ENCODE results near the gene TXNDC2.
A peak's percentile ranks its signal among the peaks of the same experiment; 100 is the strongest.

Gene TXNDC2

DNA sequence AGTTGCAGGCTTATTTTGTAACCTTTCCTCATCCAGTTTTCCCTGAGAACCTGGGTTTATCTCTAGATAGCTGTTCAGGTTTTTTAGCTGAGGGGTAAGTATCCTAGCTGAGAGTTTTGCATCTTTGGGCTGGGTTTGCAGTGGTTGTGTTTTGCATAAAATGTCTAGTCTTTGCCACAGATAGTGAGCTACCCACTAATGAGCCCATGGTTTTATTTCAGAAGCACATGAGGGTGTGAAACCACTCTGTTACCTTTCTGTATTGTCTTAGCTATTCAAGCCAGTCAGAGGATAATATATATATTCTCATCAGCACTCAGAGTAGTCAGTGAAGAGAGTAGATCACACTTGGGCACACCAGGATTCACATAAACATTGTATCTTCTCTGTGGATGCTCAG lies 24.6 kb upstream of the TXNDC2 start:
- FAIRE-seq = no peak

DNA sequence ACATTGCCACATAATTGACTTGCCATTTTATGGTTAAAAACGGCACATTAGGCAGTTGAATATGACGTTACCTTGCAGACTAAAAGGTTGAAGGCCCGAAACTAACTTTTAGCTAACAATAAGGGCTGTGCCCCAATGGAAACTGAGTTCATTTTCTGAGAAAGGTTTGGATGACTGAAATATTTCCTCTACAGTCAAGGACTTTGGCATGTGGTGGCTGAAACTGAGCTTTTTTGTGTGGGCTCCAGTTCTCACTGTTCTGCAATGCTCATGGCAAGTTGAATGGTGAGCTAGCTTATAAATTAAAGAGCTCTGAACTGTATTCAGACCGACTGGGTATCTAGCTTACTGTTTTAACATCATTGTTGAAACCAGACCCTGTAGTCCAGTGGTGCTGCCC lies 23.8 kb upstream of the TXNDC2 start:
- FAIRE-seq = no peak

DNA sequence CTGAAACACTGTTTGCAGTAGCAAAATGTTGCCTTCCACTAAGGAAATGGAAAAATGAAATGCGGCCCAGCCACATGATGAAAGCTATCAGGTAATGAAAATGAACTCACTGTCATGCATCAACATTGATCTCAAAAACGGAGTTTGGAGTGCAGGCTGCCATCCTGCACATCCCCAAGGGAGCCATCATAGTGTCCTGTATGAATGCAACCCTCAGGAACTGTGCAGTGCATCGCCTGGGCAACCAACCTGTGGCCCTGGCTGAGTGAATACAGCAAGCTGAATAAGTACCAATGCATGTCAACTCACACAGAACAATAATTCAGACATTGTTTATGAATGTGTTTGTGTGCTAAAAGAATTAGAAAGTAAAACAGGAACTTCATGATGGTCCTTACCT lies 23.1 kb upstream of the TXNDC2 start:
- FAIRE-seq = no peak

DNA sequence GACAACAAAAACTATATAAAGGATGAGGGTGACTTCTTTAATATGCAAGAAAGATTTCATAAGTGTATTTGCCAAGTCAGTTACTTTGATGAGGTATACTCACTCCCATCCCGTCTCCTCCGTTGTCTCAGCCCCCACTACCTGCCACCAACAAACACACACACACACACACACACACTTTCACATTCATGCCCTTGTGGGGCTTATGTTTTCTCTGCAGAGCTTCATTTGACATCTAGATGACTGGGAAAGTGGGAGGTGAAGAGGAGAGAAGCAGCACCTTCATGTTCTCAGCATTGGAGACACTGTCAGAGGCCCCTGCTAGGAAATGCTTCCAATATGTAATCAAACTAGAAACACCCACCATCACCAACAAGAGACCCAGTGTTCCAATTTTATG lies 22.5 kb upstream of the TXNDC2 start:
- no peak for FAIRE-seq

DNA sequence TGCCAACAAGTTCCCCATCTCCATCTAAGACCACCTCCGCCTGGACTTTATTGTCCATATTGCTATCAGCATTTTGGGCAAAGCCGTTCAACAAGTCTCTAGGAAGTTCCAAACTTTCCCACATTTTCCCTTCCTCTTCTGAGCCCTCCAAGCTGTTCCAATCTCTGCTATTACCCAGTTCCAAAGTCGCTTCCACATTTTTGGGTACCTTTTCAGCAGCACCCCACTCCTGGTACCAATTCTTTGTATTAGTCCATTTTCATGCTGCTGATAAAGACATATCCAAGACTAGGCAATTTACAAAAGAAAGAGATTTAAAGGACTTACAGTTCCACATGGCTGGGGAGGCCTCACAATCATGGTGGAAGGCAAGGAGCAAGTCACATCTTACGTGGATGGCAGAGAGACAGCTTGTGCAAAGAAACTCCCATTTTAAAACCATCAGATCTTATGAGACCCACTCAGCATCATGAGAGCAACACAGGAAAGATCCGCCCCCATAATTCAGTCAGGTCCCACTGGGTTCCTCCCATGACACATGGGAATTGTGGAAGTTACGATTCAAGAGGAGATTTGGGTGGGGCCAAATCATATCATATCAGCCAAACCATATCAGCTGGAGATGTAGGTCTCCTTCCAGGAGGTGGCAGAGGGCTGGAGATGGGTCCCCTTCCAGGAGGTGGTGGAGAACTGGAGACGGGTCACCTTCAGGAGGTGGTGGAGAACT lies 19.8 kb upstream of the TXNDC2 start:
- FAIRE-seq = no peak

DNA sequence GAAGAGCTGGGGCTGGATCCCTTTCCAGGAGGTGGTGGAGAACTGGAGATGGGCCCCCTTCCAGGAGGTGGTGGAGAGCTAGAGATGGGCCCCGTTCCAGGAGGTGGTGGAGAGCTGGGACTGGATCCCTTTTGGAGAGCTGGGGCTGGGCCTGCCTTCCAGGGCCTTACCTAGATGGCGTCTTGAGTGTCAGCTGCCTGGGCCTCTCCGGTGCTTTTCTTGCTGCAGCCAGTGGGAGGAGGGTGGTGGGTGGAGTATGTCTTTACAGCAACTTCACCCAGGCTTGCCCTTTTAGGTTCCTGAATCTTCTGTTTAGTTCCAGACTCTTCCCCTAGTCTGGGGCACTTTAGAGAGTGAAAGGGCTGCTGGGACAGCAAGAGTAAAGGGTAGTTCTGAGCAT lies 19.1 kb upstream of the TXNDC2 start:
- FAIRE-seq = no peak

DNA sequence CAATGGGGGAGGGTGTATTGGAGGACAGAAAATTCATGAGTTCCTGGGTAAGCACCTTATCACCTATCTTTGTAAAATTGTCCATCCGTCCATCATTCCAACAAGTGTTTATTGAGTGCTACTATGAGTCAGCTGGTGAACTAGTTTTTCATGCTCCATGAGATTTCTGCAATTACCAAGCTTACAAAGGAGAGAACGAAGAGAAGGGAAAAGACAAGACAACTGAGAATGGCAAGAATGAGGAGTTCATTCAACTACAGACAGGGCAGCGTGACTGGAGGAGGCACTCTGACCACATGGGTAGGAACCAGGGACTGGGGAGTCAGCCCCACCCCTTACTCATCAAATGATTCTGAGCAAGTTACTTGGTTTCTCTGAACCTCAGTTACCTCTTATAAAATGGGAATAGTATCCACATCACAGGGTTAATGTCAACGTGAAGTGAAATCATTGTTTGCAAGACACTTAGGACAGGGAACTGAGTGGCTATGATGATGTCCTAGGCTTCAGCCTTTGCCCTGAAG lies 18.6 kb upstream of the TXNDC2 start:
- no peak for FAIRE-seq

DNA sequence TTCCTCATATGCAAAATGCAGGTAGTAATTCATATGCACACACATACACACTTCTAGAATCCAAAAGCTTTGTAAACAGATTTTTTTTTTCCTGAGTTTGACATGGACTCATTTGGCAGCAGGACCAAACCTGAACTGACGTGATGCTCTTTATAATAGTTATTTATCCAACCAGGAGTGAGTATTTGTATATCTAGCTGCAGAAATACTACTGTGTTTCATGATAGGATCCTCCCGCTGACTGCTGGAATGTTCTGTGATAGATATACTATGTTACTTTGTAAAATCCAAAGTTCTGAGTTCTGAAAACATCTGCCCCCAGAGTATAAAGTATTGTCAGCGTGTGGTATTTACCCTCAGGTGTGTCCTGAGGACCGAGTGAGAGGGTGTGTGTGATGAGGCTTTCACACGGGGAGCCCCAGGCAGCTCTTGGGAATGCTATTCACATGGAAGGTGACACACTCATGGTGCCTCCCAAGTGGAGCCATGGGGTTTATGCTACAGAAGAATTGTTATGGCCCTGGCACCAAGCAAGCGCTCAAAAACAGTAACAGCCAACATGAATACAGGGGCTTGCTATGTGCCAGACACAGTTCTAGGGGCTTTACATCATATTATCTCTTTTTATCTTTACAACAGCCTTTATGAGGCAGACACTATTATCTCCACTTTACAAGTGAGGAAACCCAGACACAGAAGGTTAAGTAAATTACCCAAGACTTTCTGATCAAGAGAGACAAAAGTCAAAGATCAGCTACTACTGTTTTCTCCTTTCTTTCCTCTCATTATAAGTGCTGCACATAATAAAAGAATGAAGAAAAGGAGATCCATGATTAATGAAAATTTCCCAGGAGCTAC lies 16.7 kb upstream of the TXNDC2 start:
- FAIRE-seq = no peak

DNA sequence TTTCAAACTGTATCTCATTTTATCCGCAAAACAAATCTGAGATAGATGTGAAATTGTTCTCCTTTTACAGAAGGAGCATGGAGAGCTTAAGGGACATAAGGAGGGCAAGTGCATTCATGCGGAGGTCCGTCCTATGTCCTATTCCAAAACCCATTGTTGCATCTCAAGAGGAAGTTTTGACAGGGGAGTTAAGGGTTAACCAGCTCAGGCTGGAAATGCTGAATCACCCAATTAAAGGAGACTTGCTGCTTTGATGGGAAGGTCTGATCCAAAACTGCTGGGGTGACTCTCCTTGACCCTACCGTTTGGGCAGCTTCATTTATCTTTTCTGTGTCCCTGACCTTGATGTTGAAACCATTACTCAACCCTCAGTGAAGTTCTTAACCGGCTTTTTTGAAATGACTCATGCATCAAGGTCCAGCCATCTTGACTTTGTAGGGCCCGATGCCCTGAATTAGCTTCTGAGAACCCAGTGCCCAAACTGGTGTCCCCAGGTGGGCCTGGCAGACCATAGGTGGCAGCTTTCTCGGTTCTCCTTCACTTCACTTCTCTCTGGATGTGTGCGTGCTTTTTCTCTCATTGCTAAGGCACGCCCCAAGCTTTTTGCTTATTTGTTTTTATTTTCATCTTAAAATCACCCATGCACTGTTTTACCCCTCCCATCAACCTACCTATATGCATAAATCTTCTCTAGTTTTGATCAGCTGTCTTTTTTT lies 15.9 kb upstream of the TXNDC2 start:
- FAIRE-seq = peak; percentile 76

DNA sequence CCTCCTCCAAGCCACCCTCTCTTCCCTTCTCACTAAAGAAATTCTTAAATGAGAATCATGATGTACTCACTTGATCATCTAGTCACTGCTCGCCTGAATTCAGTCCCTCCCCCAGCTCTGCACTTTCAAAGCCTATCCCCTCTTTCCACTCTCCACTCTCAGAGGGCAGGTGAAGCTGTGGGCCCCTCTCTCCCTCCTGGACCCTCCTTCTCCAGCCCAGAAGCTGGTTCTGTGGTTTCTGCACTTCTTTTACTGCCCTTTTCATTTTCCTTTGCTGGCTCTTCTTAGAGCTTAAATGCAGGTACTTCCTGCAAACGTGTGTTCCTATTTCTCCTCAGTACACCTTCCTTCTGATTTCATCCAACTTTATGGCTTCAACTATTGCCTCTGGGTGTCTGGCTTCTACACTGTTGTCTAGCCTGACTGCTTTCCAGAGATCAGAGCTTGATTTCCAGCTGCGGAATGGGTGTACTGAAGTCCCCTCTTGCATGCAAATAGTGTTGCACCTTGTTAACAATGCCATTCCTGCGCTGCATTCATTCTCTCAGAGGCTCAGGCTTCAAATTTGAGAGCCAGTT lies 15.3 kb upstream of the TXNDC2 start:
- no peak for FAIRE-seq

DNA sequence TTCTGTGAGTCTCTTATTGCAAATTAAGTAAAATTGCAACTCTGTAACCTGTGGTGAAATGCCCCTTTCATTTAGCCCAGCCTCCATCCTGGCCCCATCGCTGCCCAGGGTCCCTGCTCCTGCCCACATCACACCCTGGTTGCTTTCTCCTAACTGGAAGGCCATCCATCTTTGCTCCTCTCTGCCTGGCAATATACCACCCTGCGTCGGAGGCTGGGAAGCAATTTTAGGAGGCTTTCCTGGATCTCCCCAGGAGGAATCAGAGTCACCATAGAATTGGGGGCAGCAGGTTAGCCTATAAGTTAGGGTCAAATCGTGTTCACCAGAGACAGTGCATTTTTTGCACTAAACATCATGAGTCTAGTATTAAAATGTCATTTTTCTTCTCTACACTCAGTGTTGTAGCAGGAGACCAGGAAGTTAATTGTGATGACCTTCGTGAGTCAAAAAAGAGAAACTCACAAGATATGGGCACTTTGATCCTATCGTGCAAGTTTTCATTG lies 14.5 kb upstream of the TXNDC2 start:
- no peak for FAIRE-seq

DNA sequence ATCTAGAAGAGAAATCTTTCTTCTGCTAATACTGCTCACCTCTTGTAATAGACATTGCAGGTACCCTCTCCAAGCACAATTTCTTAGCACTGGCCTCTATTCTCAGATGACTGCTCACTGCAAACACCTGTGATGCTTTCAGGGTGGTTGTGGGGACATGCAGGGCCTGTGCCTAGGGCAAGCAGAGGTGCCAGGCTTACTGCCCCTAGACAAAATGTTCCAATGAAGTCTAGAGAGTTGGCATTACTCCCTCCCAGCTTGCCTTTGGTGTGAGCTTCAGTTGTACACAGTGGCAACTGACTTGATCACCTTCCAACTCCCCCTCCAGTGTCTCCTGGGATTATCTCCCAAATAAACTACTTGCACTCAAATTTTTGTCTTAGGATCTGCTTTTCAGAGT lies 12.9 kb upstream of the TXNDC2 start:
- no peak for FAIRE-seq

DNA sequence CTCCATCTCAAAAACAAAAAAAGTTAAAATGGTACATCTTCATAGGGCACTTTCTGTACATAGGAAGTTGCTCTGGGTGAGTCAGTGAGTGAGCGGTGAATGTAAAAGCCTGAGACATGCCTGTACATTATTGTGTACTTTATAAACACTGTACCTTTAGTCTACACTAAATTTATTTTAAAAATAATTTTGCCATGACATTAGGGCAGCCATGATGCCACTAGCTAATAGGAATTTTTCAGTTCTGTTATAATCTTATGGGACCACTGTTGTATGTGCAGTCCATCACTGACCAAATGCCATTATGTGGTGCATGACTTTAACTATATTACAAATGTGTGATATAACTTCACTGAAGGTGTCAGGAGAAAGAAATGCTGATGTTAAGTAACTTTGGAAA lies 11.0 kb upstream of the TXNDC2 start:
- no peak for FAIRE-seq

DNA sequence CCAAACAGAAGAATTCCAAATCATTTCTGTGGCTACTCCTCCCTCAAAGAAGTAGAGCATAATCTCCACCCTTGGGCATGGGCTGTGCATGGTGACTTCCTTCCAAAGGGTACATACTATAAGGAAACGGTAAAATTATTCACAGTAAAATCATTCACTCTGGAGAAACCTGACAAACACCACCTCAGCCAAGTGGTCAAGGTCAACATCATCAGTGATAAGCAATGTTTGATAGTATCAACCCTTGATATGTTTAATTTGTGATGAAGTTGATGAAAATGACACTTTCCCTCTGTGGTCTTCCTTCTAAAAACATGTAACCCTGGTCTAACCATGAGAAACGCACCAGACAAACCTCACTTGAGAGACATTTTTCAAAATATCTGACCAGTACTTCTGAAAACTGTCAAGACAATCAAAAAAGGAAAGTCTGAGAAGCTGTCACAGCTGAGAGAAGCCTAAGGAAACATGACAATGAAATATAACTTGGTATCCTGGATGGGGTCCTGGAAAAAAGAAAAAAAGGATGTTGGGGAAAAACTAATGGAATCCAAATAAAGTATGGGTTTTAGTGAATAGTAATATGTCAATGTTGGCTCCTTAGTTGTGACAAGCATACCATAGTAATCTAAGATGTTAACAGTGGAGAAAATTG lies 9.4 kb upstream of the TXNDC2 start:
- no peak for FAIRE-seq

DNA sequence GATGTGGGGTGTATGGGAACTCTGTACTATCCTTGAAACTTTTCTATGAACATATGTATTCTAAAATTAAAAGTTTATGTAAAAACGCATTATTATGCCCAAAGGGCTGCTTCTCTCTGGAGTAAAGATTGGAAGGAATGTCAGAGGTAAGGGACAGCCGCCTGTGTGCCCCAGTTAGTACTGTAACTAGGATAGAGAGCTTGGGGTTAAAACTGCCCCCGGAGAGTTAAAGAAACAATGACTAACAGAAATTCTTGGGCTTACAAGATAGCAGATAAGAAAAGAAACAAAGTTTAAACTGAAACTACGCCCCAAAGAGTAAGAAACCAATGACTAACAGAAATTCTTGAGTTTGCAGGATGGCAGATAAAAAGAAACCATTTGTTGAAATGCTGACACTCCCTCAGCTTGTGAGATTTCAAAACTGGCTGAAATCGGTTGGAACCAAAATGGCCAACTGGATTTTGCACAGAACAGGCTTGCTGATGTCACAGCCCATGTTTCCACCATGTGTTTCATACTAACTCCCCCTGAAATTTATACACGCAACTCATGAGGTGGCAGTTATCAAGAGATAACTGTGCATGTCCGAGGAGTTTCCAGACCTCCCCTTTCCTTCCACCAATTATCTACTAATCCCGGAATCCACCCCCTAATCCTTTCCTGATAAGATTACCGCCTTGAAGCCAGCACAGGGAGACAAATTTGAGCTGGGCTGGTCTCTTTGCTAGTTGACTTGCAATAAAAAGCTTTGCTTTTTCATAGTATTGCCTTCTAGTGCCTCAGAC lies 8.7 kb upstream of the TXNDC2 start:
- peak; percentile 93 for FAIRE-seq

DNA sequence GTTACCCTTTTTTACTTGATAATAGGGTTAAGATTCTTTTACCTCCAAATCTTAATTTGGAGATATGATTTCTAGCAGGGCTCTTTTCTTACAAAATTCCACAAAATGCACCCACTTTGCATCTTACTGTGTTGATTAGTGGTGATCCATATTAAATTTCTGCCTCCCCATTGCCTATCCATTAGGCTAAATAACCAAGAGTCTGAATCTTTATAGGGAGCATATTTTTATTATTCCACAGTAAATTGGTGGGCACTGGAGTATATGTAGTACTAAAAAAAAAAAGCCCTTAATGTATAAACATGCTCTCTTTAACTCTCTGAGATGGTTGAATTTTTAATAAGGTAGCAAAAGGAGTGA lies 8.1 kb upstream of the TXNDC2 start:
- no peak for FAIRE-seq

DNA sequence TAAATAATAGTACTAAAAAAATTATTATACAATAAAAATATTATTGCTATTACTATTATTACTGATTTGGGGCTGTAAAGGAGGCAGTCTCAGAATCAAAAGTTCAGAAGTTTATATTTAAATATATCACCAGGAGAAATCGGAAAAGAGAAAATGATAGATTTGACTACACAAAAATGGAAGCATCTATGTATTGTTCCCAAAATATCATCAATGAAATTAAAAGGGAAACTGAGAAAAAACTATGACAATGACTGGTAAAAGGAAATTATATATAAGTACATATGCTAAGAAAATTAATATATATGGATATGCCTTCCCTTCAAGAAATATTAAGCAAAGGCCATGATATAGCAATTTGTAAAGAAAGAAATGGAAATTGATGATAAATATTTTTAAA lies 7.7 kb upstream of the TXNDC2 start:
- peak; percentile 22 for FAIRE-seq

DNA sequence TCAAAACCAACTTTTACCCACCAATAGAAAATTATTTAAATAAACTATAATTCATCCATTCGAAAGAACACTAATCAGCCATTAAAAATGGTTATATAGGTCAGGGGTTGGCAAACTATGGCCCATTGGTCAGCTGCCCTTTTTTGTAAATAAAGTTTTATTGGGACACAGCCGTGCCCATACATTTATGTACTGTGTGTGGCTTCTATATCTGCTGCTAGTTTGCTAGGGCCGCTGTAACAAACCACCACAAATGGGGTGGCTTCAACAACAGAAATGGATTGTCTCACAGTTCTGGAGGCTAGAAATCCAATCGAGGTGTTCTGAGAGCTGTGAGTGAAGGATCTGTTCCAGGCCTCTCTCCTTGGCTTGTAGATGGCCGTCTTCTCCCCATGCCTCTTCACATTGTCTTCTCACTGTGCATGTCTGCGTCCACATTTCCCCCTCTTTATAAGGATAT lies 7.0 kb upstream of the TXNDC2 start:
- FAIRE-seq = no peak

DNA sequence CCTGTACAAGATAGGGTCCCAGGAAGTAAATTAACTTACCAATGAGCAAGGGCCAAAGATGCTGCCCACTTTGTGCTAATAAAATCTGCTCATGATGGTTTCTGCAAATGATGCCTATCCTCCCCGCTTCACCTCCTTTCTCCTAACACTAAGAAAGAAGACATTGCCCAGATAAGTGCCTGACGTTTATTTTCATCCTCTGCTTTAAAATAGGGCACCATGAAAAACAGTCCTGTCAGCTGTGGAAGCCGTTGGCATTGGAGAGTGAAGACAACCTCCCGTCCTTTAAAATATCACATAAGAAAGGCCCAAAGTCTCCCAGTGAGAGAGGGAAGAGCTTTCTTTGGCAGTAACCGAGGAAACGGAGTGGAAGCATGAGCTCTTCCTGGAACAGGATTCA lies 1.7 kb upstream of the TXNDC2 start:
- no peak for FAIRE-seq

DNA sequence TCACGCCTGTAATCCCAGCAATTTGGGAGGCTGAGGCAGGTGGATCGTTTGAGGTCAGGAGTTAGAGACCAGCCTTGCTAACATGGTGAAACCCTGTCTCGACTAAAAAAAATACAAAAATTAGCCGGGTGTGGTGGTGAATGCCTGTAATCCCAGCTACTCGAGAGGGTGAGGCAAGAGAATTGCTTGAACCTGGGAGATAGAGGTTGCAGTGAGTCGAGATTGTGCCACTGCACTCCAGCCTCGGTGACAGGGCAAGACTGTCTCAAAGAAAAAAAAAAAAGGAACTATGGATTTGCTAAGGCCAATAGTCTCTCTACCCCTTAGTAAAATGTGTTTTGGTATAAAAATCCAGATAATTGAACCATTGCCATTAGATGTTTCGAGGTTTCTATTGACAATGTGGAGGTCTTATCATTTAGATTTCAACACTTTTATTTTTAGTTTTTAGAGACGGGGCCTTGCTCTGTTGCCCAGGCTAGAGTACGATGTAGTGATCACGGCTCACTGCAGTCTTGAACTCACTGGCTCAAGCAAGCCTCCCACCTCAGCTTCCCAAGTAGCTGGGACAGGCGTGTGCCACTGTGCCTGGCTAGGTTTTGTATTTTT lies 1.1 kb upstream of the TXNDC2 start:
- FAIRE-seq = no peak

DNA sequence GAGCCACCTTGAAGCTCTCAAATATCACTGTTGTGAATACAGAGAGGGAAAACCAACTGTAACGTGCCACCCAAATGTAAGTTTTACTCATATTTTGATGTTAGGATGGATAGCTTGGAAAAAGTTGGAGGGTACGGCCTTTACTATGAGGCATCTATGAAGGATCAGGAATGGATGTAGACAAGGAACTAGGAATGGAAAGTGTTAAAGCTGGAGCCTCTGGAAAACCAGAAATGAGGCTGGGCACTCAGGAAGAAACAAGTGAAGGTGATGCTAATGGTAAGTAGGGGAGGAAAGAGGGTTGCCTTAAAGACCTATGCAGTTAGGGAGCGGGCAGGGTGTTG lies 204 bp downstream of the TXNDC2 start:
- no peak for FAIRE-seq

Data from TTC549 (cell line).